Measurements from ENCODE around the gene CELF2. TPM values are rescaled to one million over a fixed set of nuclear protein-coding genes. Genes with fewer than 3 reads are reported as not detected.
A peak's percentile ranks its signal among the peaks of the same experiment; 100 is the strongest.

The CELF2 gene
- total and polyA plus RNA-seq, 2 donors from 2014 or later = 1.7 to 39.2 TPM

GRCh38 chr10:11050301-11051287, 32.9 kb downstream of the CELF2 start:
- Histone ChIP-seq H3K36me3 (ENCODE audit: control insufficient read depth in 2 of 3, insufficient read depth in 3 of 3, low read length in 3 of 3) (no peaks in the 10 kb centered on the region), H3K27me3 (ENCODE audit: control insufficient read depth, insufficient read depth, low read length) (no peaks in the 10 kb centered on the region), H3K27ac (ENCODE audit: low read depth in 2 of 2, low read length in 2 of 2) (no peak overlapping the region), H3K9me3 (ENCODE audit: control insufficient read depth in 2 of 3, insufficient read depth in 1 of 3, low read length in 3 of 3) (no peaks in the 10 kb centered on the region), H3K4me1 (ENCODE audit: control insufficient read depth in 2 of 3, insufficient read depth in 2 of 3, low read depth in 1 of 3, low read length in 3 of 3) (no peaks in the 10 kb centered on the region), H3K4me3 (ENCODE audit: low read length in 3 of 3) (no peak overlapping the region), H3K9ac (ENCODE audit: low read length in 3 of 3) (no peak overlapping the region)
- no peak for TF ChIP-seq CTCF (IDR thresholded peaks at IDR 0.05; ENCODE audit: borderline replicate concordance, extremely low read depth, insufficient read depth)
- intact Hi-C loops (cut with DNase I) = no loop called here
- FAIRE-seq = no peak
- DNase-seq = no peak

GRCh38 chr10:11057018-11057417, 39.3 kb downstream of the CELF2 start:
- Histone ChIP-seq H3K4me3 (ENCODE audit: low read length in 3 of 3) (no peak overlapping the region), H3K9ac (ENCODE audit: low read length in 3 of 3) (no peak overlapping the region), H3K27ac (ENCODE audit: low read depth in 2 of 2, low read length in 2 of 2) (no peak overlapping the region), H3K36me3 (ENCODE audit: control insufficient read depth in 2 of 3, insufficient read depth in 3 of 3, low read length in 3 of 3) (no peaks in the 10 kb centered on the region), H3K4me1 (ENCODE audit: control insufficient read depth in 2 of 3, insufficient read depth in 2 of 3, low read depth in 1 of 3, low read length in 3 of 3) (peaks cover 0 to 2% (median 0%) of the 10 kb centered on the region in 3 donors), H3K27me3 (ENCODE audit: control insufficient read depth, insufficient read depth, low read length) (no peaks in the 10 kb centered on the region), H3K9me3 (ENCODE audit: control insufficient read depth in 2 of 3, insufficient read depth in 1 of 3, low read length in 3 of 3) (no peaks in the 10 kb centered on the region)
- TF ChIP-seq CTCF (IDR thresholded peaks at IDR 0.05; ENCODE audit: borderline replicate concordance, extremely low read depth, insufficient read depth) = no peak
- DNase-seq (peak in 2 of 5 donors; percentile 35 to 40), FAIRE-seq (no peak)
- intact Hi-C loops (cut with DNase I) = no loop called here

GRCh38 chr10:11057448-11057847, 39.8 kb downstream of the CELF2 start:
- Histone ChIP-seq H3K9ac (ENCODE audit: low read length in 3 of 3) (no peak overlapping the region), H3K9me3 (ENCODE audit: control insufficient read depth in 2 of 3, insufficient read depth in 1 of 3, low read length in 3 of 3) (no peaks in the 10 kb centered on the region), H3K4me1 (ENCODE audit: control insufficient read depth in 2 of 3, insufficient read depth in 2 of 3, low read depth in 1 of 3, low read length in 3 of 3) (peaks cover 0 to 2% (median 0%) of the 10 kb centered on the region in 3 donors), H3K4me3 (ENCODE audit: low read length in 3 of 3) (no peak overlapping the region), H3K36me3 (ENCODE audit: control insufficient read depth in 2 of 3, insufficient read depth in 3 of 3, low read length in 3 of 3) (no peaks in the 10 kb centered on the region), H3K27ac (ENCODE audit: low read depth in 2 of 2, low read length in 2 of 2) (no peak overlapping the region), H3K27me3 (ENCODE audit: control insufficient read depth, insufficient read depth, low read length) (no peaks in the 10 kb centered on the region)
- FAIRE-seq = no peak
- no peak for TF ChIP-seq CTCF (IDR thresholded peaks at IDR 0.05; ENCODE audit: borderline replicate concordance, extremely low read depth, insufficient read depth)
- peak in 1 of 5 donors; percentile 21 for DNase-seq
- intact Hi-C loops (cut with DNase I) = no loop called here

All from kidney (tissue), 14 donors.